Measurements from ENCODE around the gene SEPTIN8. TPM values are rescaled to one million over a fixed set of nuclear protein-coding genes. Genes with fewer than 3 reads are reported as not detected.

SEPTIN8 gene
- total RNA-seq, 2 experiments from 2014 or later = 25.2 to 27.1 TPM

GRCh38 chr5:132816554-132816953 is 39.5 kb upstream of the SEPTIN8 start:
- Mint-ChIP-seq H3K36me3 (ENCODE audit: low read depth) (no peaks in the 10 kb centered on the region), H3K4me1 (ENCODE audit: low read depth) (peaks cover 15% of the 10 kb centered on the region), H3K27ac (no peak overlapping the region), H3K4me3 (no peak overlapping the region), H3K9me3 (no peaks in the 10 kb centered on the region), H3K27me3 (peaks cover 36% of the 10 kb centered on the region)
- ChIA-PET POLR2A (interaction anchor here (1.9 kb wide), 1 partner anchor 12 kb away, joined by 6 read pairs; no protein-coding TSS in a partner anchor), CTCF (interaction anchor here (1.0 to 6.0 kb wide), 8 partner anchors 13 to 430 kb away, joined by 3 to 62 read pairs (median 6); partner anchors contain the start of genes CCNI2, KIF3A and SHROOM1)
- intact Hi-C loops (cut with micrococcal nuclease) = no loop called here
- ATAC-seq (no peak), DNase-seq (no peak)
- TF ChIP-seq CTCF (IDR thresholded peaks at IDR 0.05) = no peak

- H3K27ac Mint-ChIP-seq = no peak overlapping the region
- TF ChIP-seq CTCF (IDR thresholded peaks at IDR 0.05) = no peak
- no peak for ATAC-seq
- no peaks in the 10 kb centered on the region for H3K9me3 Mint-ChIP-seq
- intact Hi-C loops (cut with micrococcal nuclease) = no loop called here
- CTCF ChIA-PET = interaction anchor here (1.0 to 6.0 kb wide), 8 partner anchors 9 to 430 kb away, joined by 3 to 62 read pairs (median 10); partner anchors contain the start of genes CCNI2, KIF3A and SHROOM1
- no peaks in the 10 kb centered on the region for H3K36me3 Mint-ChIP-seq (ENCODE audit: low read depth)
- H3K4me3 Mint-ChIP-seq = no peak overlapping the region
- DNase-seq = no peak
- peaks cover 15% of the 10 kb centered on the region for H3K4me1 Mint-ChIP-seq (ENCODE audit: low read depth)
- peaks cover 37% of the 10 kb centered on the region for H3K27me3 Mint-ChIP-seq
- POLR2A ChIA-PET = interaction anchor here (1.9 kb wide), 1 partner anchor 13 kb away, joined by 6 read pairs; no protein-coding TSS in a partner anchor
Observed at GRCh38 chr5:132816083-132816482, 39.0 kb upstream of the SEPTIN8 start.

- no peaks in the 10 kb centered on the region for H3K9me3 Mint-ChIP-seq
- no peak for TF ChIP-seq CTCF (IDR thresholded peaks at IDR 0.05)
- peaks cover 15% of the 10 kb centered on the region for H3K4me1 Mint-ChIP-seq (ENCODE audit: low read depth)
- POLR2A ChIA-PET = no interaction called here
- no peak overlapping the region for H3K27ac Mint-ChIP-seq
- ATAC-seq = no peak
- no peak for DNase-seq
- CTCF ChIA-PET = interaction anchor here (0.7 to 3.8 kb wide), 5 partner anchors 9 to 289 kb away, joined by 3 to 21 read pairs (median 14); partner anchors contain the start of genes CCNI2 and SHROOM1
- H3K36me3 Mint-ChIP-seq (ENCODE audit: low read depth) = no peaks in the 10 kb centered on the region
- no peak overlapping the region for H3K4me3 Mint-ChIP-seq
- peaks cover 43% of the 10 kb centered on the region for H3K27me3 Mint-ChIP-seq
- intact Hi-C loops (cut with micrococcal nuclease) = no loop called here
Observed at GRCh38 chr5:132815454-132815853, 38.4 kb upstream of the SEPTIN8 start.

GRCh38 chr5:132814503-132815294 is 37.7 kb upstream of the SEPTIN8 start:
- Mint-ChIP-seq H3K4me1 (ENCODE audit: low read depth) (peaks cover 13% of the 10 kb centered on the region), H3K4me3 (no peak overlapping the region), H3K27me3 (peaks cover 49% of the 10 kb centered on the region), H3K27ac (no peak overlapping the region), H3K9me3 (no peaks in the 10 kb centered on the region), H3K36me3 (ENCODE audit: low read depth) (no peaks in the 10 kb centered on the region)
- ChIA-PET POLR2A (interaction anchor here (0.6 to 2.1 kb wide), 3 partner anchors 9 to 21 kb away, joined by 3 to 9 read pairs (median 3); no protein-coding TSS in a partner anchor), CTCF (interaction anchor here (0.7 to 3.8 kb wide), 7 partner anchors 10 to 308 kb away, joined by 3 to 21 read pairs (median 6); partner anchors contain the start of genes CCNI2 and SHROOM1)
- intact Hi-C loops (cut with micrococcal nuclease) = no loop called here
- TF ChIP-seq CTCF (IDR thresholded peaks at IDR 0.05) = no peak
- ATAC-seq (no peak), DNase-seq (no peak)

Measured in activated CD8-positive, alpha-beta T cell treated with anti-CD3 and anti-CD28 coated beads for 36 hours (primary cell).